K562 (cell line): Measurements from ENCODE around the gene ALDH9A1. TPM values are rescaled to one million over a fixed set of nuclear protein-coding genes. Genes with fewer than 3 reads are reported as not detected.
"Not testable (repeated sequence)": the region's sequence is repeated elsewhere in the genome, so short reads cannot be mapped to it uniquely, and the experiment has no call there.

ENCODE experiments used
- ATAC-seq: fragments of 200-7000 bp; cut with Tn5 transposase; 3 replicates; pipeline ENCODE4 v1.9.1; 2020; ENCODE audit warnings: moderate library complexity
- BruUV-seq: library from RNA; stranded (reverse); fragments of 400-500 nt; replicated peaks from 2 replicates; lab custom pipeline; 2021; lab: Mats Ljungman, UMichigan
- CTCF ChIA-PET: fragments of 300-600 bp; formaldehyde crosslinking; extraction: SDS; loops from one replicate; lab custom pipeline; 2021; ENCODE audit warnings: low intra/inter-chr PET ratio; lab: Yijun Ruan, JAX
- POLR2A ChIA-PET: fragments of 300-600, 350-650 bp; sonication (Branson Sonifier 250); formaldehyde crosslinking; extraction: SDS; loops from one replicate; lab custom pipeline; 2021; ENCODE audit warnings: antibody characterized with exemption, inconsistent platforms; lab: Yijun Ruan, JAX
- DNase-seq, 4 experiments: peaks; one replicate each; pipeline versions ENCODE4 v3.0.0 to v3.0.0-alpha.2; 2011 to 2018; ENCODE audit warnings: low spot score in 3 of 4, mixed read lengths in 3 of 4; ENCODE audit errors: extremely low read depth in 1 of 4
- FAIRE-seq: peaks from 2 replicates; lab custom pipeline; 2011; peaks lifted over from hg19 to GRCh38; lab: Jason Lieb, UNC
- H2AFZ ChIP-seq: 2 replicates; pipeline ENCODE4 v1.6.0; 2011; ENCODE audit warnings: low read depth, low read length, control low read depth, inconsistent platforms
- H3K27ac ChIP-seq: fragments of 200-600 bp; 3 replicates; pipeline ENCODE4 v1.8.0; 2011; ENCODE audit warnings: low read depth, mild to moderate bottlenecking, control low read depth, inconsistent platforms, low read length, moderate library complexity, mixed read lengths; ENCODE audit errors: extremely low read depth
- H3K27me3 ChIP-seq, 2 experiments: fragments of 300-600 bp in 1 of 2; 2 replicates in 1 of 2; 3 replicates in 1 of 2; pipeline versions ENCODE4 v1.6.0 to v1.8.0; 2011; ENCODE audit warnings: inconsistent platforms in 2 of 2, low read length in 2 of 2, mild to moderate bottlenecking in 1 of 2, mixed read lengths in 1 of 2, moderate library complexity in 1 of 2; ENCODE audit not compliant: control insufficient read depth in 2 of 2, insufficient read depth in 2 of 2
- H3K36me3 ChIP-seq: fragments of 300-600 bp; 3 replicates; pipeline ENCODE4 v1.8.0; 2011; ENCODE audit warnings: mild to moderate bottlenecking, low read length, inconsistent platforms; ENCODE audit not compliant: control insufficient read depth, insufficient read depth
- H3K4me1 ChIP-seq, 2 experiments: fragments of 200-600 bp in 1 of 2; replicated peaks in 1 of 2; 2 replicates in 1 of 2; 3 replicates in 1 of 2; pipeline versions ENCODE4 v1.5.1 to v1.8.0; 2011; ENCODE audit warnings: inconsistent platforms in 2 of 2, low read length in 2 of 2, mild to moderate bottlenecking in 1 of 2, mixed read lengths in 1 of 2, moderate library complexity in 1 of 2; ENCODE audit not compliant: control insufficient read depth in 2 of 2, insufficient read depth in 2 of 2
- H3K4me2 ChIP-seq: 2 replicates; pipeline ENCODE4 v1.6.1; 2011; ENCODE audit warnings: low read length, control low read depth, inconsistent platforms, mixed read lengths; ENCODE audit not compliant: insufficient read depth
- H3K4me3 ChIP-seq: fragments of 200-600 bp; sonication (generic), shearing (Covaris generic); 2 replicates; pipeline ENCODE4 v1.5.1; 2016; ENCODE audit warnings: control low read depth, inconsistent platforms
- H3K79me2 ChIP-seq: fragments of 200-600 bp; 3 replicates; pipeline ENCODE4 v1.8.0; 2011; ENCODE audit warnings: low read length, inconsistent platforms; ENCODE audit not compliant: control insufficient read depth, insufficient read depth
- H3K9ac ChIP-seq, 2 experiments: 2 replicates each; pipeline versions ENCODE4 v1.6.0 to v1.6.1; 2011; ENCODE audit warnings: low read depth in 2 of 2, low read length in 2 of 2, control low read depth in 1 of 2, inconsistent platforms in 1 of 2, mild to moderate bottlenecking in 1 of 2, mixed read lengths in 1 of 2; ENCODE audit not compliant: insufficient read depth in 1 of 2
- H3K9me1 ChIP-seq: one replicate; pipeline ENCODE4 v1.6.0; 2011; ENCODE audit warnings: inconsistent platforms, mild to moderate bottlenecking, low read length, moderate library complexity; ENCODE audit not compliant: control insufficient read depth, insufficient read depth
- H3K9me3 ChIP-seq: replicated peaks from 2 replicates; pipeline ENCODE4 v1.5.1; 2011; ENCODE audit warnings: low read depth, low read length, inconsistent platforms; ENCODE audit not compliant: control insufficient read depth, insufficient read depth
- H4K20me1 ChIP-seq: replicated peaks from 2 replicates; pipeline ENCODE4 v1.6.1; 2011; ENCODE audit warnings: low read length, inconsistent platforms, mixed read lengths; ENCODE audit not compliant: control insufficient read depth, insufficient read depth
- BRD4 ChIP-seq: fragments of 200-600 bp; sonication (generic); IDR thresholded peaks from 2 replicates; pipeline ENCODE4 v1.6.1; 2017; ENCODE audit warnings: inconsistent platforms
- CBX1 ChIP-seq: sonication (generic); IDR thresholded peaks from 2 replicates; pipeline ENCODE4 v1.6.1; 2016; ENCODE audit warnings: antibody characterized with exemption, low read depth, mild to moderate bottlenecking
- MBD2 ChIP-seq: sonication (generic); IDR thresholded peaks from 2 replicates; pipeline ENCODE4 v1.6.1; 2016; ENCODE audit warnings: low read depth, borderline replicate concordance
- NR1H2 ChIP-seq: sonication (generic); formaldehyde crosslinking; IDR thresholded peaks from 2 replicates; pipeline ENCODE4 v1.4.0; 2020; ENCODE audit warnings: mild to moderate bottlenecking, missing genetic modification reagents
- RBM22 ChIP-seq: fragments of 200-400 bp; formaldehyde crosslinking; IDR thresholded peaks from 2 replicates; pipeline ENCODE4 v1.6.1; 2018; ENCODE audit warnings: low read length, low read depth; ENCODE audit not compliant: poor library complexity, severe bottlenecking
- SRSF9 ChIP-seq: fragments of 200-400 bp; formaldehyde crosslinking; IDR thresholded peaks from 2 replicates; pipeline ENCODE4 v1.6.1; 2017; ENCODE audit warnings: low read depth, low read length, borderline replicate concordance
- WGBS: fragments of 100-300 bp; shearing (Covaris generic); methylation state at CpG from one replicate; pipeline ENCODE4 v1.1.6; 2016; ENCODE audit warnings: low coverage, mixed read lengths; ENCODE audit not compliant: insufficient coverage; ENCODE audit errors: missing lambda C conversion rate; 5-methylcytosine and 5-hydroxymethylcytosine counted together
- in situ Hi-C: fragments of 300-500 bp; cut with MboI; formaldehyde crosslinking; loops from 4 replicates; pipeline ENCODE4 v1.15.0; 2018; ENCODE audit warnings: inconsistent platforms, mixed read lengths
- intact Hi-C: fragments of 100-400 bp; cut with micrococcal nuclease; formaldehyde crosslinking; loops from 2 replicates; pipeline ENCODE4 v1.14.2; 2022
- polyA plus RNA-seq, 8 experiments: library from polyadenylated mRNA; depleted of rRNA in 4 of 8; stranded (reverse) in 5 of 8; unstranded in 3 of 8; fragments of >200 nt; fragmentation: Nextera tagmentation in 2 of 8; fragmentation: Illumina TruSeq in 1 of 8; extraction: Ambion mirVana in 2 of 8; extraction: Trizol in 1 of 8; gene quantifications; 2 replicates each; pipeline versions ENCODE4 v1.2.1 to v1.2.3, GENCODE V29; 2011 to 2014; ENCODE audit warnings: inconsistent platforms in 1 of 8, missing spikeins in 1 of 8
- total RNA-seq, 7 experiments: library from RNA; depleted of rRNA in 6 of 7; stranded (reverse); fragments of >200 nt in 6 of 7; fragmentation: Illumina TruSeq in 2 of 7; extraction: Trizol in 2 of 7; gene quantifications; 2 replicates each; pipeline versions ENCODE4 v1.2.1 to v1.2.3, GENCODE V29; 2011 to 2021; ENCODE audit warnings: low replicate concordance in 1 of 7
- TF ChIP-seq, protein P1 (sequence below): fragments of 450-650 bp; IDR thresholded peaks from 2 replicates; pipeline ENCODE4 v1.6.1; 2016; ENCODE audit warnings: borderline replicate concordance

ALDH9A1 gene
- total and polyA plus RNA-seq, 9 of the 15 experiments (the other 6 are each of a cell fraction or from before 2014, with no cell fraction given), result 26.5 to 54.3 (median 39.2) TPM

DNA sequence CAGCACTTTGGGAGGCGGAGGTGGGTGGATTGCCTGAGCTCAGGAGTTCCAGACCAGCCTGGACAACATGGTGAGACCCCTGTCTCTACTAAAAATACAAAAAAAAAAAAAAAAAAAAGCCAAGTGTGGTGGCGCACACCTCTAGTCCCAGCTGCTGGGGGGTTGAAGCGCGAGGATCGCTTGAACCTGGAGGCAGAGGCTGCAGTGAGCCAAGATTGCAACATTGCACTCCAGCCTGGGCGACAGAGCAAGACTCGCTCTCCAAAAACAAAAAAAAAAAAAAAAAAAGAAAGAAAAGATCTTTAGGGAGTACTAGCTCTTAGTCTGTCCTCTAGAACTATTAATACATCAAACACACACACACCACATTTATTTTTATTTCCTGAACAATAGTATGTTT, 3.6 kb upstream of the ALDH9A1 start:
- in situ Hi-C loops, result not testable (repeated sequence)

DNA sequence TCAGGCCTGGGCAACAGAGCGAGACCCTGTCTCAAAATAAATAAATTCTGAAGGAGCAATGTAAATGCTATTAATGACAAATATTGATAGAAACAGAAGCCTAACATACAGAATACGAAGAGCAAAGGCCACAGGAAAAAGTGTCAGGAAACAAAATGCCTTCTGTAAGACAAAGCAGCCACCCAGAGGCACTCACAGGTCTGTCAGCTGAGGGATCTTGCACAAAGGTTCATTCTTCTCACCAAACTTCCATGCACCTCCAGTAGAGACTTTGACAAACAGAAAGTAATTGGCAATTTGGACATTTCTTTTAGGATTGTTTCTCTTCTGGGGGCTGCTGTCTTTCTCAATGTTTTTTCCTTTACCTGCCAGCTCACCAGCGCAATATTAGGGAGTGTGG, 1.2 kb upstream of the ALDH9A1 start:
- no peaks in the 10 kb centered on the region for H4K20me1 ChIP-seq
- no peak overlapping the region for H3K4me3 ChIP-seq
- H3K9me3 ChIP-seq, result no peaks in the 10 kb centered on the region
- 88% methylated on average over 3 of the region's 3 CpGs for WGBS
- no peak for FAIRE-seq
- H3K27me3 ChIP-seq, result peaks cover 2% of the 10 kb centered on the region in 2 experiments; a peak in 3 of 5 replicates
- H3K79me2 ChIP-seq, result peaks cover 29% of the 10 kb centered on the region
- no peak for ATAC-seq
- no TSS peak for BruUV-seq
- intact Hi-C loops (loop anchor here (5.0 kb wide), 1 partner anchor 97 kb away; no protein-coding TSS in a partner anchor), in situ Hi-C loops (no loop called here)
- no peaks in the 10 kb centered on the region for H3K9me1 ChIP-seq
- no peak for TF ChIP-seq CBX1
- TF ChIP-seq, protein P1, sequence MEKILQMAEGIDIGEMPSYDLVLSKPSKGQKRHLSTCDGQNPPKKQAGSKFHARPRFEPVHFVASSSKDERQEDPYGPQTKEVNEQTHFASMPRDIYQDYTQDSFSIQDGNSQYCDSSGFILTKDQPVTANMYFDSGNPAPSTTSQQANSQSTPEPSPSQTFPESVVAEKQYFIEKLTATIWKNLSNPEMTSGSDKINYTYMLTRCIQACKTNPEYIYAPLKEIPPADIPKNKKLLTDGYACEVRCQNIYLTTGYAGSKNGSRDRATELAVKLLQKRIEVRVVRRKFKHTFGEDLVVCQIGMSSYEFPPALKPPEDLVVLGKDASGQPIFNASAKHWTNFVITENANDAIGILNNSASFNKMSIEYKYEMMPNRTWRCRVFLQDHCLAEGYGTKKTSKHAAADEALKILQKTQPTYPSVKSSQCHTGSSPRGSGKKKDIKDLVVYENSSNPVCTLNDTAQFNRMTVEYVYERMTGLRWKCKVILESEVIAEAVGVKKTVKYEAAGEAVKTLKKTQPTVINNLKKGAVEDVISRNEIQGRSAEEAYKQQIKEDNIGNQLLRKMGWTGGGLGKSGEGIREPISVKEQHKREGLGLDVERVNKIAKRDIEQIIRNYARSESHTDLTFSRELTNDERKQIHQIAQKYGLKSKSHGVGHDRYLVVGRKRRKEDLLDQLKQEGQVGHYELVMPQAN, result no peak
- no peak for TF ChIP-seq RBM22
- no peak for TF ChIP-seq MBD2
- TF ChIP-seq SRSF9, result no peak
- no peak for TF ChIP-seq BRD4
- no peak for TF ChIP-seq NR1H2 (CRISPR knock-in tag)
- H2AFZ ChIP-seq, result no peak overlapping the region
- peaks cover 6 to 7% of the 10 kb centered on the region in 2 experiments for H3K4me1 ChIP-seq
- no peak overlapping the region for H3K9ac ChIP-seq
- H3K4me2 ChIP-seq, result no peak overlapping the region
- ChIA-PET CTCF (no interaction called here), POLR2A (no interaction called here)
- no peaks in the 10 kb centered on the region for H3K36me3 ChIP-seq
- DNase-seq, result no peak
- no peak overlapping the region for H3K27ac ChIP-seq

More for the DNA sequence above, 3.6 kb upstream of the ALDH9A1 start:
- intact Hi-C loops, H3K9me3 ChIP-seq, H3K9me1 ChIP-seq, H3K9ac ChIP-seq, ATAC-seq, CTCF ChIA-PET, H3K27me3 ChIP-seq, H3K4me3 ChIP-seq, DNase-seq, H3K27ac ChIP-seq, FAIRE-seq, H3K36me3 ChIP-seq, H3K4me2 ChIP-seq, H2AFZ ChIP-seq, H3K4me1 ChIP-seq, H4K20me1 ChIP-seq, BruUV-seq, POLR2A ChIA-PET: not testable (repeated sequence)
- 39% methylated on average over 6 of the region's 7 CpGs for WGBS
- peaks cover 15% of the 10 kb centered on the region for H3K79me2 ChIP-seq
